Cardiac muscle cell (in vitro differentiated cells and primary cell): ENCODE results near the gene TACR1. TPM values are rescaled to one million over a fixed set of nuclear protein-coding genes. Genes with fewer than 3 reads are reported as not detected.

Experiments used
- DNase-seq, 2 donors: peaks; one replicate each; pipeline versions ENCODE4 v3.0.0 to v3.0.0-alpha.2; 2010 to 2017; ENCODE audit warnings: low read depth in 1 of 2, low spot score in 1 of 2
- H3K27ac ChIP-seq: fragments of 200-600 bp; sonication (generic); 2 replicates; pipeline ENCODE4 v1.5.1; 2016
- H3K27me3 ChIP-seq: fragments of 200-600 bp; sonication (generic); 2 replicates; pipeline ENCODE4 v1.6.0; 2016; ENCODE audit warnings: control low read depth
- H3K36me3 ChIP-seq: fragments of 200-600 bp; sonication (generic); 2 replicates; pipeline ENCODE4 v1.5.1; 2016; ENCODE audit warnings: control low read depth
- H3K4me1 ChIP-seq: fragments of 200-600 bp; sonication (generic); 2 replicates; pipeline ENCODE4 v1.8.1; 2017; ENCODE audit warnings: low read depth, mild to moderate bottlenecking, mixed run types
- H3K4me3 ChIP-seq: fragments of 200-600 bp; sonication (generic); 2 replicates; pipeline ENCODE4 v1.5.1; 2016; ENCODE audit warnings: mild to moderate bottlenecking
- H3K9me3 ChIP-seq: fragments of 200-600 bp; sonication (generic); 2 replicates; pipeline ENCODE4 v1.5.1; 2017; ENCODE audit warnings: low read depth, mild to moderate bottlenecking, control low read depth
- polyA plus RNA-seq: library from polyadenylated mRNA; unstranded; fragments of >200 nt; fragmentation: Nextera tagmentation; extraction: Ambion mirVana; gene quantifications from 2 replicates; pipeline ENCODE4 v1.2.1, GENCODE V29; 2016
- total RNA-seq: library from RNA; depleted of rRNA; stranded (reverse); fragments of >200 nt; gene quantifications from 2 replicates; pipeline ENCODE4 v1.2.3, GENCODE V29; 2016
- TF ChIP-seq, protein P1 (sequence below): IDR thresholded peaks from 2 replicates; pipeline ENCODE4 v1.5.1; 2012; ENCODE audit warnings: low read depth, mild to moderate bottlenecking, low read length

The TACR1 gene
- total and polyA plus RNA-seq, 2 experiments from 2014 or later: not detected

DNA sequence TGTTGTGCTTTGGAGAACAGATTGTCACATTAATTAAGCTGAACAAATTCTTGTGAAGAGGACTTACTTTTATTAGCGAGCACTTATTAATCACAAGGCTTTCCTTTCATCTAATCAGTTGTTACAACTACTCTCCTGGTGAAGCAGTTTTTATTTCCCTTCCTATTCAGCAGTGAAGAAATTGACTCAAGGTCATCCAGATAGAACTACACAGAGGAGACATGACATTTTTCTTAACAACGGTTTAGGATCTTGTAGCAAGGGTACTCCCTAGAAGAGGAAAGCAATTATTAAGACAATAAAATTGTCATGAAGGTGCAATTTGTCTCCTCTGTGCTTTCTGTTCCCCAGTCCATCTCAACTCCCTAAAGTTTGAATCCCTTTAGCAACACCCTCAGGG lies 179.5 kb downstream of the TACR1 start:
- Histone ChIP-seq H3K27me3 (no peaks in the 10 kb centered on the region), H3K4me1 (peaks cover 9% of the 10 kb centered on the region), H3K9me3 (no peaks in the 10 kb centered on the region), H3K4me3 (no peak overlapping the region), H3K36me3 (no peaks in the 10 kb centered on the region), H3K27ac (no peak overlapping the region)
- DNase-seq: no peak
- TF ChIP-seq, protein P1, sequence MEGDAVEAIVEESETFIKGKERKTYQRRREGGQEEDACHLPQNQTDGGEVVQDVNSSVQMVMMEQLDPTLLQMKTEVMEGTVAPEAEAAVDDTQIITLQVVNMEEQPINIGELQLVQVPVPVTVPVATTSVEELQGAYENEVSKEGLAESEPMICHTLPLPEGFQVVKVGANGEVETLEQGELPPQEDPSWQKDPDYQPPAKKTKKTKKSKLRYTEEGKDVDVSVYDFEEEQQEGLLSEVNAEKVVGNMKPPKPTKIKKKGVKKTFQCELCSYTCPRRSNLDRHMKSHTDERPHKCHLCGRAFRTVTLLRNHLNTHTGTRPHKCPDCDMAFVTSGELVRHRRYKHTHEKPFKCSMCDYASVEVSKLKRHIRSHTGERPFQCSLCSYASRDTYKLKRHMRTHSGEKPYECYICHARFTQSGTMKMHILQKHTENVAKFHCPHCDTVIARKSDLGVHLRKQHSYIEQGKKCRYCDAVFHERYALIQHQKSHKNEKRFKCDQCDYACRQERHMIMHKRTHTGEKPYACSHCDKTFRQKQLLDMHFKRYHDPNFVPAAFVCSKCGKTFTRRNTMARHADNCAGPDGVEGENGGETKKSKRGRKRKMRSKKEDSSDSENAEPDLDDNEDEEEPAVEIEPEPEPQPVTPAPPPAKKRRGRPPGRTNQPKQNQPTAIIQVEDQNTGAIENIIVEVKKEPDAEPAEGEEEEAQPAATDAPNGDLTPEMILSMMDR: no peak

DNA sequence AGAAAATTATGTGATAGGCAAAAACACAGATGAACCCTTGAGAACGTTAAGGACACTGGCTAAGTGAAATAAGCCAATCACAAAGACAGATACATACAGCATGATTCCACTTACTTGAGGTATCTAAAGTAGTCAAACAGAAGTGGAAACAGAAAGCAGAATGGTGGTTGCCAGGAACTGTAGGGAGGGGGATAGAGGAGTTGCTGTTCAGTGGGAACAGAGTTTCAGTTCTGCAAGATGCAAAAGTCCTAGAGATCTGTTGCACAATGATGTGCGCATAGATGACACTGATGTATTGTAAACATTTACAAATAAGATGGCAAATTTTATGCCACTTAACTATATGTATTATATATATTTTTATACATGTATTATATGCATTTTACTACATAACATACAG lies 181.2 kb downstream of the TACR1 start:
- H3K27me3 ChIP-seq: no peaks in the 10 kb centered on the region
- H3K9me3 ChIP-seq: no peaks in the 10 kb centered on the region
- H3K4me3 ChIP-seq: no peak overlapping the region
- H3K4me1 ChIP-seq: peaks cover 9% of the 10 kb centered on the region
- H3K27ac ChIP-seq: no peak overlapping the region
- H3K36me3 ChIP-seq: no peaks in the 10 kb centered on the region
- DNase-seq: no peak
- TF ChIP-seq, protein P1: no peak

DNA sequence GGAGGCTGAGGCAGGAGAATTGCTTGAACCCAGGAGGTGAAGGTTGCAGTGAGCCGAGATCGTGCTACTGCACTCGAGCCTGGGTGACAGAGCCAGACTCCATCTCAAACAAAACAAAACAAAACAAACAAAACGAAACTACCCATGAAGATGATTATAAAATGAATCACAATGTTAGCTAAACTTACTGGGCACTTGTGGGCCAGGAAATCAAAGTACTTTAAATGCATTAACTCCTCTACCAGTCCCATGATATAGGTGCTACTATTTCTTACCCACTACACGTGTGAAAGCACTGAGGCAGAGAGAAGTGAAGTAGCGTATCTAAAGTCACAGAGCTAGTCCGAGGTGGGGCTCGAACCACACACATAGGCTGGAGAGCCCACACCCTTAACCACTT lies 187.2 kb downstream of the TACR1 start:
- no peak for DNase-seq
- TF ChIP-seq, protein P1: no peak
- Histone ChIP-seq H3K9me3 (no peaks in the 10 kb centered on the region), H3K4me1 (no peaks in the 10 kb centered on the region), H3K4me3 (no peak overlapping the region), H3K27me3 (no peaks in the 10 kb centered on the region), H3K27ac (no peak overlapping the region), H3K36me3 (no peaks in the 10 kb centered on the region)

GRCh38 chr2:75010571-75010970 lies 188.7 kb downstream of the TACR1 start:
- TF ChIP-seq, protein P1: no peak

DNA sequence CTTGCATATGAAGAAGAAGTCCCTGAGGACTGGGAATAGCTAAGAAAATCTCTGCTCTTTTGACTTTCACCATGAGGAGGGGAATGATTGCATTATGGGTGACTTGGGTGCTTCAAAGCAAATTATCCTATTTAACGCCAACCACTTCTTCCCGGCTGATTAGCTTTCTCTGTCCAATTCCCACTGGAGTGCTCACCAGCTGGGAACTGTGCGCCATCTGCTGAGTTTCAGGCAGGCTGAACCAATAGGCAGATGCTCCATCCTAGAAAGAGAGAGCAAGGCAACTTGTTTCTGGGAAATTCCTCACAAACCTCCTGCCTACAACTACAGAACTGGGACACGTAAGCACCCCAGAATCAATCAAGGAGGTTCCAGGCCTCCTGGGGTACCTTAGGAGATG lies 191.5 kb downstream of the TACR1 start:
- Histone ChIP-seq H3K36me3 (no peaks in the 10 kb centered on the region), H3K9me3 (no peaks in the 10 kb centered on the region), H3K4me3 (no peak overlapping the region), H3K27me3 (no peaks in the 10 kb centered on the region), H3K4me1 (no peaks in the 10 kb centered on the region), H3K27ac (no peak overlapping the region)
- TF ChIP-seq, protein P1: no peak
- DNase-seq: no peak

More at GRCh38 chr2:75010571-75010970, 188.7 kb downstream of the TACR1 start:
- Histone ChIP-seq H3K4me1 (no peaks in the 10 kb centered on the region), H3K9me3 (no peaks in the 10 kb centered on the region), H3K27ac (no peak overlapping the region), H3K36me3 (no peaks in the 10 kb centered on the region), H3K4me3 (no peak overlapping the region), H3K27me3 (no peaks in the 10 kb centered on the region)
- no peak for DNase-seq

- H3K9me3 ChIP-seq: no peaks in the 10 kb centered on the region
- no peaks in the 10 kb centered on the region for H3K36me3 ChIP-seq
- H3K4me1 ChIP-seq: no peaks in the 10 kb centered on the region
- H3K27ac ChIP-seq: no peak overlapping the region
- no peak overlapping the region for H3K4me3 ChIP-seq
- H3K27me3 ChIP-seq: no peaks in the 10 kb centered on the region
- no peak for DNase-seq
- TF ChIP-seq, protein P1: no peak
These were observed 192.3 kb downstream of the TACR1 start for GRCh38 chr2:75007061-75007460.
